Measurements from ENCODE around the gene INS.
"Not testable (repeated sequence)": the region's sequence is repeated elsewhere in the genome, so short reads cannot be mapped to it uniquely, and the experiment has no call there.

INS gene

DNA sequence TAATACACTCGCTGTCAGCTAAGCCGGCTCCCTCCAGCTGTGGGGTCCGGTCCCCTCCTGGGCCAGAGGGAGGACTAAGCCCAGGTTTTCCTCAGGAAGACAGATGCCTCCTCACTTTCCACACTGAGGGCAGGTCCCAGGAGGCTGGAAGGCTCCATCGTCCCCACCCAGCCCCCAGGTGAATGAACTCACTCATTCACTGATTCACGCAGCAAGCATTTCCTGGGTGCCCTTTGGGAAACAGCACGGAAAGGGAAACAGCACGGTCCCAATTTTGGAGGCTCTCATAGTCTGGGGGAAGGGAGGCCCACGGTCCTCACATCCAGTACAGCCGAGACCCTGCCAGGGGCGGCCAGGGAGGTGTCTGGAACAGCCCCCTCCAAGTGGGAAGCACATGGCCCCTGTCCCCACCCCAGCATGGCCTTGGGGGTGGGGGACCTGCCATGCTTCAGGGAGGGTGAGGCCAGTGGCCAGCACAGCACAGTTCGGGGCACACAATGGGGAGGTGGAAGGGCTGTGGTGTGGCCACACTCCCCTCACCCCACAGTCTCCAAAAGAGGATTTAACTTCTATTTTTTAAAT, 19.9 kb upstream of the INS start:
- Histone ChIP-seq H3K9ac (ENCODE audit: low read depth in 1 of 2, low read length in 2 of 2) (no peak overlapping the region), H3K36me3 (ENCODE audit: control insufficient read depth in 2 of 2, insufficient read depth in 2 of 2, low read length in 2 of 2) (no peaks in the 10 kb centered on the region), H3K4me1 (ENCODE audit: control insufficient read depth in 2 of 2, insufficient read depth in 2 of 2, low read length in 2 of 2) (no peaks in the 10 kb centered on the region), H3K4me3 (ENCODE audit: low read length in 2 of 2) (no peak overlapping the region), H3K27me3 (ENCODE audit: control insufficient read depth in 2 of 2, insufficient read depth in 2 of 2, low read length in 2 of 2) (peaks cover 3 to 20% of the 10 kb centered on the region in 2 donors), H3K9me3 (ENCODE audit: control insufficient read depth in 2 of 2, low read length in 2 of 2) (no peaks in the 10 kb centered on the region), H3K27ac (ENCODE audit: low read depth in 2 of 2, low read length in 2 of 2) (no peak overlapping the region)

- peaks cover 3 to 14% of the 10 kb centered on the region in 2 donors for H3K27me3 ChIP-seq (ENCODE audit: control insufficient read depth in 2 of 2, insufficient read depth in 2 of 2, low read length in 2 of 2)
- no peak overlapping the region for H3K9ac ChIP-seq (ENCODE audit: low read depth in 1 of 2, low read length in 2 of 2)
- H3K27ac ChIP-seq (ENCODE audit: low read depth in 2 of 2, low read length in 2 of 2) = no peak overlapping the region
- no peaks in the 10 kb centered on the region for H3K9me3 ChIP-seq (ENCODE audit: control insufficient read depth in 2 of 2, low read length in 2 of 2)
- no peak overlapping the region for H3K4me3 ChIP-seq (ENCODE audit: low read length in 2 of 2)
- no peaks in the 10 kb centered on the region for H3K36me3 ChIP-seq (ENCODE audit: control insufficient read depth in 2 of 2, insufficient read depth in 2 of 2, low read length in 2 of 2)
- no peaks in the 10 kb centered on the region for H3K4me1 ChIP-seq (ENCODE audit: control insufficient read depth in 2 of 2, insufficient read depth in 2 of 2, low read length in 2 of 2)
Measured at GRCh38 chr11:2180347-2180746, 19.3 kb upstream of the INS start.

DNA sequence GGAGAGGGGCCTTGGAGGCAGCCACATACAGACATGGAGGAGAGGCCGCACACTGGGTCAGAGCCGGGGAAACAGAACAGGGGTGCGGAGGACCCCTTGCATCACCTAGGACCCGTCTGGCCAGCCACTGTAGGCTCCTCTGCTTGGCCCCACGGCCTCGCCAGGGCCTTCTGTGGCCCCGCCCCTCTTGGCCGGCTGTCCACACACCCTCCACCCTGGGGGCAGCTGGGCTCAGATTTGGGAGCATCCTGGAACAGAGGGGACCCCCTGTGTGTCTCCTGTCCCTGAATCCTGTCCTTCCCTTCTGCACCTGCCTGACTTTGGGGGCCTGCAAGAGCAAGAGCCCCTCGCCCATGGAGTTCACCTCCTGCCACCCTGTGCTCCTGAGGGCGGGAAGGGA, 18.5 kb upstream of the INS start:
- no peak overlapping the region for H3K9ac ChIP-seq (ENCODE audit: low read depth in 1 of 2, low read length in 2 of 2)
- no peak overlapping the region for H3K27ac ChIP-seq (ENCODE audit: low read depth in 2 of 2, low read length in 2 of 2)
- H3K36me3 ChIP-seq (ENCODE audit: control insufficient read depth in 2 of 2, insufficient read depth in 2 of 2, low read length in 2 of 2) = no peaks in the 10 kb centered on the region
- H3K9me3 ChIP-seq (ENCODE audit: control insufficient read depth in 2 of 2, low read length in 2 of 2) = no peaks in the 10 kb centered on the region
- H3K4me3 ChIP-seq (ENCODE audit: low read length in 2 of 2) = no peak overlapping the region
- peaks cover 0 to 7% of the 10 kb centered on the region in 2 donors for H3K27me3 ChIP-seq (ENCODE audit: control insufficient read depth in 2 of 2, insufficient read depth in 2 of 2, low read length in 2 of 2)
- no peaks in the 10 kb centered on the region for H3K4me1 ChIP-seq (ENCODE audit: control insufficient read depth in 2 of 2, insufficient read depth in 2 of 2, low read length in 2 of 2)

DNA sequence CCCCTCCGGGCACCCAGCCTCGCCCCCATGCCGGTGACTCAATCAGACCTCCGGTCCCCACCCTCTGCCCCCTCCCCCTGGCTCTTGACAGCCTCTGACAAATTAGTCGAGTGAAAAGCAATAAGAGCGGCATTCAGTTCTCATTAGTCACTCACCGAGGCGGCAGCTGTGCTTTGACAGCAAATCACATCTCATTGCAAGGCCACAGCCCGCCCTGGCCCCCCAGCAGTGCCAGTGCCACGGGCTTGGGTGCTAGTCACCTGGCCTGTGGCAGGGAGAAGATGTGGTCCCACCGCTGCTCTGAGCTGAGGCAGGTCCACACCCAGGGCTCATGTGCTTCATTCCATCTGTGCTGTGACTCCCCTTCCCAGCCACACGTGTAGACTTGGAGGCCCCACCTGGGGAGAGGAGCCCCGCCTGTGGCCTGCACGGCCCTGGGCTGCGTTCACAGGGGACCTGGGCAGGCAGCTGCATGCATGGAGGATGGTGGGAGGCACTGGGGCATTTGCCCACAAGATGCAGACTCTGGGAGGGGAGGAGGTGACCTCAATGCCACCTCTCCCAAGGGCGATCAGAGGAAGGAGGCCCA, 18.0 kb upstream of the INS start:
- no peak overlapping the region for H3K4me3 ChIP-seq (ENCODE audit: low read length in 2 of 2)
- no peak overlapping the region for H3K9ac ChIP-seq (ENCODE audit: low read depth in 1 of 2, low read length in 2 of 2)
- H3K27me3 ChIP-seq (ENCODE audit: control insufficient read depth in 2 of 2, insufficient read depth in 2 of 2, low read length in 2 of 2) = peaks cover 0 to 4% of the 10 kb centered on the region in 2 donors
- no peak overlapping the region for H3K27ac ChIP-seq (ENCODE audit: low read depth in 2 of 2, low read length in 2 of 2)
- H3K36me3 ChIP-seq (ENCODE audit: control insufficient read depth in 2 of 2, insufficient read depth in 2 of 2, low read length in 2 of 2) = no peaks in the 10 kb centered on the region
- H3K9me3 ChIP-seq (ENCODE audit: control insufficient read depth in 2 of 2, low read length in 2 of 2) = no peaks in the 10 kb centered on the region
- no peaks in the 10 kb centered on the region for H3K4me1 ChIP-seq (ENCODE audit: control insufficient read depth in 2 of 2, insufficient read depth in 2 of 2, low read length in 2 of 2)

- not testable (repeated sequence) for H3K36me3 ChIP-seq (ENCODE audit: control insufficient read depth in 2 of 2, insufficient read depth in 2 of 2, low read length in 2 of 2); H3K4me3 ChIP-seq (ENCODE audit: low read length in 2 of 2); H3K9me3 ChIP-seq (ENCODE audit: control insufficient read depth in 2 of 2, low read length in 2 of 2); H3K27me3 ChIP-seq (ENCODE audit: control insufficient read depth in 2 of 2, insufficient read depth in 2 of 2, low read length in 2 of 2); H3K27ac ChIP-seq (ENCODE audit: low read depth in 2 of 2, low read length in 2 of 2); H3K9ac ChIP-seq (ENCODE audit: low read depth in 1 of 2, low read length in 2 of 2); H3K4me1 ChIP-seq (ENCODE audit: control insufficient read depth in 2 of 2, insufficient read depth in 2 of 2, low read length in 2 of 2)
Measured at GRCh38 chr11:2178055-2178773, 17.2 kb upstream of the INS start.

DNA sequence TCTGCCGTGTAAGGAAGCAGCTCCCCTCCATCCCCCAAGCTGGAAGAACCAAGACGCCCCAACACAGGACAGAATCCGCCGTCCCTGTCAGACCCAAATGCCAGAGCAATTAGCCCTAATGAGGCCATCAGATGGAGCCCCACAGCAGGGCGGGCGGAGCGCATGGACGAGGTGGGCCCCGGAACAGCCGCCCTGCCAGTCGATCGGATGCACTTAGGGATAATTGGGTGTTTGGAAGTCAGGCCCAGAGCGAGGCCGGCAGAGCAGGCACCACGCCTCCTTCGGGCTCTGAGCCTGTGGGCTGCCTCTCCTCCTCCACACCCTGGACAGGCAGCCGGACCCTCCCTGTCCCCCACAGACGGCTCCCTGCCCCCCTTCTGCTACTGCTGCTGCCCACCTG, 16.1 kb upstream of the INS start:
- Histone ChIP-seq H3K9me3 (ENCODE audit: control insufficient read depth in 2 of 2, low read length in 2 of 2) (no peaks in the 10 kb centered on the region), H3K27me3 (ENCODE audit: control insufficient read depth in 2 of 2, insufficient read depth in 2 of 2, low read length in 2 of 2) (peaks cover 0 to 3% of the 10 kb centered on the region in 2 donors), H3K9ac (ENCODE audit: low read depth in 1 of 2, low read length in 2 of 2) (no peak overlapping the region), H3K27ac (ENCODE audit: low read depth in 2 of 2, low read length in 2 of 2) (no peak overlapping the region), H3K4me3 (ENCODE audit: low read length in 2 of 2) (no peak overlapping the region), H3K36me3 (ENCODE audit: control insufficient read depth in 2 of 2, insufficient read depth in 2 of 2, low read length in 2 of 2) (no peaks in the 10 kb centered on the region), H3K4me1 (ENCODE audit: control insufficient read depth in 2 of 2, insufficient read depth in 2 of 2, low read length in 2 of 2) (no peaks in the 10 kb centered on the region)

- Histone ChIP-seq H3K27ac (ENCODE audit: low read depth in 2 of 2, low read length in 2 of 2) (no peak overlapping the region), H3K4me3 (ENCODE audit: low read length in 2 of 2) (no peak overlapping the region), H3K4me1 (ENCODE audit: control insufficient read depth in 2 of 2, insufficient read depth in 2 of 2, low read length in 2 of 2) (no peaks in the 10 kb centered on the region), H3K9ac (ENCODE audit: low read depth in 1 of 2, low read length in 2 of 2) (no peak overlapping the region), H3K9me3 (ENCODE audit: control insufficient read depth in 2 of 2, low read length in 2 of 2) (no peaks in the 10 kb centered on the region), H3K27me3 (ENCODE audit: control insufficient read depth in 2 of 2, insufficient read depth in 2 of 2, low read length in 2 of 2) (no peaks in the 10 kb centered on the region), H3K36me3 (ENCODE audit: control insufficient read depth in 2 of 2, insufficient read depth in 2 of 2, low read length in 2 of 2) (no peaks in the 10 kb centered on the region)
Measured at GRCh38 chr11:2176389-2176900, 15.4 kb upstream of the INS start.

DNA sequence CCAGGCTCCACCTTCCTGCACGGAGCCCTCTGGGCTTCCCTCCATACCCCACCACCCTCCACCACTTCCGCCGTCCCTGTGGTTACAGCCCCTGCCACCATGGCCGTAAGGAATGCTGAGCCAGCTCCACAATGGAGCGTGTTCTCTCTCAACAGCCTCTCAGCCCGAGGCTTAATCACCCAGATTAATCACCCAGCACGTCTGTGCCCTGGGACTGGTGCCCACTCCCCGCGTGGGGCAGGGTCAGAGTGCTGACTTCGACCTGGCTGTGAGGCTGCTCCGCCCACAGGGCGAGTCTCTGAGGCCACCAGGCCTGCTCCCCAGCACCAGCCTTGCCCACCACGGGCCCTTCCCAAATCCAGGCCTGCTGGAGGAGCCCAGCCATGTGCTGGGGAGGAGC, 14.7 kb upstream of the INS start:
- no peak overlapping the region for H3K4me3 ChIP-seq (ENCODE audit: low read length in 2 of 2)
- no peak overlapping the region for H3K9ac ChIP-seq (ENCODE audit: low read depth in 1 of 2, low read length in 2 of 2)
- no peaks in the 10 kb centered on the region for H3K27me3 ChIP-seq (ENCODE audit: control insufficient read depth in 2 of 2, insufficient read depth in 2 of 2, low read length in 2 of 2)
- no peaks in the 10 kb centered on the region for H3K36me3 ChIP-seq (ENCODE audit: control insufficient read depth in 2 of 2, insufficient read depth in 2 of 2, low read length in 2 of 2)
- no peaks in the 10 kb centered on the region for H3K4me1 ChIP-seq (ENCODE audit: control insufficient read depth in 2 of 2, insufficient read depth in 2 of 2, low read length in 2 of 2)
- H3K27ac ChIP-seq (ENCODE audit: low read depth in 2 of 2, low read length in 2 of 2) = no peak overlapping the region
- no peaks in the 10 kb centered on the region for H3K9me3 ChIP-seq (ENCODE audit: control insufficient read depth in 2 of 2, low read length in 2 of 2)

DNA sequence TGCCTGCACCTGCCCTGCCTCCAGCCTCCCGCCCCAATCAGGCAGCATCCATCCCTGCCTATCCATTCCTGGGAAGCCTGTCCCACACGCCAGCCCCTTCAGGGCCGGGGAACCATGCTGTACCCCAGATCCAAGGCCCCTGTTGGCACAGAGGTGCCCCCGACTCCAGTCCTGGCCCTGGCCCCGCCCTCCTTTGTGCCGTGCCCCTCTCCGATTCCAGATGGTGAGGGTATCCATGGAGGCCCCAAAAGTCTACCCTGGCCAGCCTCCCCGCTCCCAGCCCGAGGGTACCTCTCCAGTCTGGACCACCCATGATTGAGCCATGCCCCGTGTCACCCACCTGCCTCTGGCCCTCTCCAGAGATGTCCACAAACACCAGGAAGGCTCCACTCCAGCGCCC, 13.4 kb upstream of the INS start:
- no peaks in the 10 kb centered on the region for H3K27me3 ChIP-seq (ENCODE audit: control insufficient read depth in 2 of 2, insufficient read depth in 2 of 2, low read length in 2 of 2)

DNA sequence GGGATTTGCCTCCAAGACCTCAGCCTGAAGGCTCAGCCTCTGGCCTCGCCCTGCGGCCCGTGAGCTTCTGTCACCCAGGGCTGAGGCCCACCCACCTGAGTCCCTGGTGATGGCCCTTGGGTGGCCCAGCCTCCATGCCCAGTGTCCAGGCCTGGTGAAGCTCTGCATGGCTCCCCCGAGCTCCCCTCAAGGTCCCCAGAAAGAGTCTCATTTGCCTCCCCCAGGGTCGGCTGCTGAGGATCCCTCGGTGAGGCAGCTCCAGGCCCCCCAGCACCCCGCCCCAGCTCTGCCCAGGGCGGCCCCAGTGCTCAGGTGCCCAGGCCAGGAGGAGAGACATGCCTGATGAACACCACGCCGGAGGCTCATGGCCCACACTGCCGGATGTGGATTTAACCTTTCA, 12.8 kb upstream of the INS start:
- Histone ChIP-seq H3K36me3 (ENCODE audit: control insufficient read depth in 2 of 2, insufficient read depth in 2 of 2, low read length in 2 of 2) (no peaks in the 10 kb centered on the region), H3K27me3 (ENCODE audit: control insufficient read depth in 2 of 2, insufficient read depth in 2 of 2, low read length in 2 of 2) (no peaks in the 10 kb centered on the region), H3K27ac (ENCODE audit: low read depth in 2 of 2, low read length in 2 of 2) (no peak overlapping the region), H3K9me3 (ENCODE audit: control insufficient read depth in 2 of 2, low read length in 2 of 2) (no peaks in the 10 kb centered on the region), H3K4me3 (ENCODE audit: low read length in 2 of 2) (no peak overlapping the region), H3K9ac (ENCODE audit: low read depth in 1 of 2, low read length in 2 of 2) (no peak overlapping the region), H3K4me1 (ENCODE audit: control insufficient read depth in 2 of 2, insufficient read depth in 2 of 2, low read length in 2 of 2) (no peaks in the 10 kb centered on the region)

More for the DNA sequence above, 13.4 kb upstream of the INS start:
- H3K4me3 ChIP-seq (ENCODE audit: low read length in 2 of 2) = no peak overlapping the region
- no peak overlapping the region for H3K9ac ChIP-seq (ENCODE audit: low read depth in 1 of 2, low read length in 2 of 2)
- no peaks in the 10 kb centered on the region for H3K36me3 ChIP-seq (ENCODE audit: control insufficient read depth in 2 of 2, insufficient read depth in 2 of 2, low read length in 2 of 2)
- H3K4me1 ChIP-seq (ENCODE audit: control insufficient read depth in 2 of 2, insufficient read depth in 2 of 2, low read length in 2 of 2) = no peaks in the 10 kb centered on the region
- H3K9me3 ChIP-seq (ENCODE audit: control insufficient read depth in 2 of 2, low read length in 2 of 2) = no peaks in the 10 kb centered on the region
- no peak overlapping the region for H3K27ac ChIP-seq (ENCODE audit: low read depth in 2 of 2, low read length in 2 of 2)

Data from mucosa of rectum (tissue), 2 donors.